Activated naive CD8-positive, alpha-beta T cell treated with anti-CD3 and anti-CD28 coated beads, Interleukin-2, amount 50 U/mL, for 24 hours (primary cell): ENCODE measurements around the gene APH1B.
A peak's percentile ranks its signal among the peaks of the same experiment; 100 is the strongest.

Experiments
- ATAC-seq: fragments of 150-1000 bp; cut with Tn5 transposase; one replicate; pipeline ENCODE4 v1.10.0; 2021
- DNase-seq: peaks from one replicate; pipeline ENCODE4 v3.0.0; 2021
- H3K27ac Mint-ChIP-seq: one replicate; pipeline ENCODE4 v1.8.0; 2021; ENCODE audit warnings: mild to moderate bottlenecking, mixed read lengths
- H3K27me3 Mint-ChIP-seq: one replicate; pipeline ENCODE4 v1.8.0; 2021; ENCODE audit warnings: mixed read lengths
- H3K36me3 Mint-ChIP-seq: one replicate; pipeline ENCODE4 v1.8.0; 2021; ENCODE audit warnings: low read depth, mixed read lengths
- H3K4me1 Mint-ChIP-seq: one replicate; pipeline ENCODE4 v1.8.0; 2021; ENCODE audit warnings: mixed read lengths
- H3K4me3 Mint-ChIP-seq: one replicate; pipeline ENCODE4 v1.8.0; 2021; ENCODE audit warnings: mild to moderate bottlenecking, moderate library complexity, mixed read lengths
- H3K9me3 Mint-ChIP-seq: one replicate; pipeline ENCODE4 v1.8.0; 2021; ENCODE audit warnings: mixed read lengths

APH1B gene

GRCh38 chr15:63243776-63244175 lies 33.6 kb upstream of the APH1B start:
- Mint-ChIP-seq H3K9me3 (no peaks in the 10 kb centered on the region), H3K27ac (peak overlapping the region; percentile 91), H3K4me1 (peaks cover 64% of the 10 kb centered on the region), H3K27me3 (no peaks in the 10 kb centered on the region), H3K36me3 (peaks cover 68% of the 10 kb centered on the region), H3K4me3 (no peak overlapping the region)
- ATAC-seq (peak; percentile 51), DNase-seq (no peak)

DNA sequence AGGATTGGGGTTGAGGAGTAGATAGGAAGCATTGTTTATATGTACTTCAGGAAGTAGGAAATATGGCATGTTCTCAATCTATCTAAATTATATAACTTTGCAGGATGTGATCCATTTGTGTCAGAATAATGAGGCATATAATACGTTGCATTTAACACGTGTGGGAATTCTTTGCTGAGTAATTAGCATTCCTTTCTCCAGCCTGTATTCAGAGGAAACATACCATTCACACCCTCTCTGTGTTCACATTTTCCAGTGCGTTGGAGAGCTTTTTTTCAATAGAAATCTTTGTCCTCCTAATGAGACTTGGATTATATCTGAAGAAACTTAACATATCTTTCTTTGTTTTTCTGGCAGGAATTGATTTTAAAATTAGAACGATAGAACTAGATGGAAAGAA lies 33.0 kb upstream of the APH1B start:
- Mint-ChIP-seq H3K36me3 (peaks cover 67% of the 10 kb centered on the region), H3K4me1 (peaks cover 61% of the 10 kb centered on the region), H3K27ac (peak overlapping the region; percentile 91), H3K4me3 (no peak overlapping the region), H3K27me3 (no peaks in the 10 kb centered on the region), H3K9me3 (no peaks in the 10 kb centered on the region)
- DNase-seq (no peak), ATAC-seq (no peak)

DNA sequence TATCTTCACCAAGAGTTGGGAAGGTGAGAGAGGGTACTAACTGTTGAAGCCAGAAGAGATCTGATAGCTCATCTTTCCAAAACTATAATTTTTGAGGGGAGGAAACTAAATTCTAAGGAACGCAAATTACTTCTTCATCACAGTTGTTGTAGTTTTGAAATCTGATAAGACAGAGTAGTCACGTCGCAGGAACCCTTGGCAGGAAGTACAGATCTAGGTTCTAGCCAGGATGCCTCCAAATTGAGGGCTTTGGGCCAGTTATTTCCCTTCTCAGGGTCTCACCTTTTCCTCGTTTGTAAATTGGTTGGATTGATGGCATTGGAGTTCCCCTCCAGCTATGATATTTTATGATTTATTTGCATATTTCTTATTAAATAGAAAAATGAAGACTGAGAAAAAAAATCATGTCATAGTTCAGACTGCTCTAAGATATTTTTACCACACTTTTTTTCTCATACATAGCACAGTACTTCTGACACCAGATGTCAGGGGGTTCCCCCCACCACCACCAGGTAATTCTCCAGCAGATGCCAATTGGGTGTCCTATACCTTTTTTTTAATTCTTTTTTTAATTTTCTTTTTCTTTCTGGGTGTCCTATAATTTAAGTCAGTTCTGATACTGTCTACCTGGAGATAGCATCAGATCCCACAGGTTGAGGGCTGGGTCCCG lies 32.3 kb upstream of the APH1B start:
- H3K36me3 Mint-ChIP-seq = peaks cover 66% of the 10 kb centered on the region
- no peaks in the 10 kb centered on the region for H3K27me3 Mint-ChIP-seq
- H3K4me3 Mint-ChIP-seq = no peak overlapping the region
- no peaks in the 10 kb centered on the region for H3K9me3 Mint-ChIP-seq
- peak overlapping the region; percentile 91 for H3K27ac Mint-ChIP-seq
- DNase-seq = no peak
- H3K4me1 Mint-ChIP-seq = peaks cover 58% of the 10 kb centered on the region
- peak; percentile 53 for ATAC-seq

DNA sequence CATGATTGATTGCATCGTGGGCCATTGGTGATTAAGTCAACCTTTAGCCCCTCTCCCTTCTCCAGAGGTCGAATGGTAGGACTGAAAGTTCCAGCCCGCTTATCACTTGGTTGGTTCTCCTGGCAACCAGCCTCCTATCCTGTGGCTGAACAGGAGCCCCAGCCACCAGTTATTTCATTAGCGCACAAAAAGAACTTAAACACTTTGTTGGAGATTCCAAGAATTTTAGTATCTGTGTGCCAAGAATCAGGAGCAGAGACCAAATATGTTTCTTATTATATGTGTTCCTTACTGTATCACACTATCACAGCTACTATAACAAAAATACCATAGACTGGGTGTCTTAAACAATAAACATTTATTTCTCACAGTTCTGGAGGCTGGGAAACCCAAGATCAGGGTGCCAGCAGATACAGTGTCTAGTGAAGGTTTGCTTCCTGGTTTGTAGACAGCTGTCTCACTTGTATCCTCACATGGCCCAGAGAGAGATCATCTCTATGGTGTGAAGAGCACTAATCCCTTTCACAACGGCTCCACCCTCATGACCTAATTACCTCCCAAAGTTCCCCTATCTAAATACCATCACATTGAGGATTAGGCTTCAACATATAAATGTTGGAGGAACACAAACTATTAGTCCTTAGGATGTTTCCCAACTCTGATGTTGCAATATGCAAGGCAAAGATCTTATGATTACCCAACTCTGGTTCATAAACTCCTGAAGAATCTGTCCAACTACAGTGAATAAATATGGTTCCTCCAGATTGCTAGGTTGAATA lies 30.5 kb upstream of the APH1B start:
- peak overlapping the region; percentile 41 for H3K27ac Mint-ChIP-seq
- no peaks in the 10 kb centered on the region for H3K27me3 Mint-ChIP-seq
- no peaks in the 10 kb centered on the region for H3K9me3 Mint-ChIP-seq
- peaks cover 49% of the 10 kb centered on the region for H3K4me1 Mint-ChIP-seq
- DNase-seq = no peak
- peaks cover 70% of the 10 kb centered on the region for H3K36me3 Mint-ChIP-seq
- no peak overlapping the region for H3K4me3 Mint-ChIP-seq
- ATAC-seq = no peak

- Mint-ChIP-seq H3K4me3 (no peak overlapping the region), H3K27ac (no peak overlapping the region), H3K9me3 (no peaks in the 10 kb centered on the region), H3K27me3 (no peaks in the 10 kb centered on the region), H3K36me3 (peaks cover 67% of the 10 kb centered on the region), H3K4me1 (peaks cover 32% of the 10 kb centered on the region)
- DNase-seq = no peak
- no peak for ATAC-seq
Observed at GRCh38 chr15:63250312-63250965, 27.0 kb upstream of the APH1B start.

GRCh38 chr15:63251701-63252100 lies 25.7 kb upstream of the APH1B start:
- Mint-ChIP-seq H3K4me1 (peaks cover 27% of the 10 kb centered on the region), H3K27ac (no peak overlapping the region), H3K27me3 (no peaks in the 10 kb centered on the region), H3K4me3 (no peak overlapping the region), H3K36me3 (peaks cover 65% of the 10 kb centered on the region), H3K9me3 (no peaks in the 10 kb centered on the region)
- DNase-seq (no peak), ATAC-seq (no peak)

GRCh38 chr15:63252292-63252691 lies 25.1 kb upstream of the APH1B start:
- DNase-seq (no peak), ATAC-seq (no peak)
- H3K36me3 Mint-ChIP-seq = peaks cover 62% of the 10 kb centered on the region
- peaks cover 26% of the 10 kb centered on the region for H3K4me1 Mint-ChIP-seq
- no peak overlapping the region for H3K4me3 Mint-ChIP-seq
- H3K27ac Mint-ChIP-seq = no peak overlapping the region
- H3K27me3 Mint-ChIP-seq = no peaks in the 10 kb centered on the region
- no peaks in the 10 kb centered on the region for H3K9me3 Mint-ChIP-seq

GRCh38 chr15:63254991-63255390 lies 22.4 kb upstream of the APH1B start:
- no peaks in the 10 kb centered on the region for H3K9me3 Mint-ChIP-seq
- H3K36me3 Mint-ChIP-seq = peaks cover 66% of the 10 kb centered on the region
- no peak for ATAC-seq
- no peak for DNase-seq
- H3K4me1 Mint-ChIP-seq = peaks cover 28% of the 10 kb centered on the region
- no peaks in the 10 kb centered on the region for H3K27me3 Mint-ChIP-seq
- no peak overlapping the region for H3K4me3 Mint-ChIP-seq
- no peak overlapping the region for H3K27ac Mint-ChIP-seq

DNA sequence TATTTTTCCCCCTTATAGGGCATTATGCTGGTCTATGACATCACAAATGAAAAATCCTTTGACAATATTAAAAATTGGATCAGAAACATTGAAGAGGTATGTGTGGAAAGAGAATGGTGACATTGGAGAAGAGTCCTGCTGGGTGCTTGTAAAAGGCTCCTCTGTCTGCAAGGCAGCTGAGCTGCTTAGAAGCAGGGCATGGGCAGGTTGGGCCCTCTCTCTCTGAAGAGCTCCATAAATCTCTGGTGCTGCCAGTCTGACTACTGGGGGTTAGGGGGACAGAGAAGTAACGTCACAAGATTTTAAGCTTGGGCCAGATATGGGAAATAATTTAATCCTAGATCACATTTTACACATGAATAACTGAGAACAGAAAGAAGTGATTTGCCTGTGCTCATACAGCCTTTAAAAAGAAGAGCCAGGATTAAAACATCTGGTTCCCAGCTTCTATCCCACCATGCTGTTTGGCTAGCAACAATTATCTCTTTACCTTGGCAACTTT lies 21.9 kb upstream of the APH1B start:
- ATAC-seq (no peak), DNase-seq (no peak)
- no peak overlapping the region for H3K4me3 Mint-ChIP-seq
- no peaks in the 10 kb centered on the region for H3K9me3 Mint-ChIP-seq
- peaks cover 64% of the 10 kb centered on the region for H3K36me3 Mint-ChIP-seq
- peaks cover 24% of the 10 kb centered on the region for H3K4me1 Mint-ChIP-seq
- H3K27me3 Mint-ChIP-seq = no peaks in the 10 kb centered on the region
- H3K27ac Mint-ChIP-seq = peak overlapping the region; percentile 55

GRCh38 chr15:63256433-63257274 lies 20.8 kb upstream of the APH1B start:
- Mint-ChIP-seq H3K4me3 (no peak overlapping the region), H3K27ac (no peak overlapping the region), H3K27me3 (no peaks in the 10 kb centered on the region), H3K36me3 (peaks cover 65% of the 10 kb centered on the region), H3K9me3 (no peaks in the 10 kb centered on the region), H3K4me1 (peaks cover 24% of the 10 kb centered on the region)
- DNase-seq (no peak), ATAC-seq (no peak)

DNA sequence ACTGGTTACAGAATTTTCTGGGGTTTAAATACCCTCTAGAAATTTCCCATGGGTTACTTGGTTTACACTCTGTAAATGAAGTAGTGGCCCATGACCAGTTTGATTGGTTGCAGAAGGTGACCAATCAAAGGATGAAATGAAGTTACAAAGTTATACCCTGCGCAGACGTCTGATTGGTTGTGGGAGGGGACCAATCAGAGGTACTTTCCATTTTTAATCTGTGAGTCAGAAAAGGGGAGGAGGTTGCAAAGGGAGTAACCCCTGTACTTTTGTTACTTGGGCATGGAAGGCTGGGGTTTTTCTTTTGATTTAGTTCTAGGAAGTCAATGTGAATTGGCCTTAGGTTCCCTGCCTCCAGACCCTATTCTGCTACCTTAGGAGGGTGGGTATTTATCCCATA lies 18.7 kb upstream of the APH1B start:
- Mint-ChIP-seq H3K27me3 (no peaks in the 10 kb centered on the region), H3K4me3 (no peak overlapping the region), H3K4me1 (peaks cover 19% of the 10 kb centered on the region), H3K36me3 (peaks cover 74% of the 10 kb centered on the region), H3K27ac (no peak overlapping the region), H3K9me3 (no peaks in the 10 kb centered on the region)
- peak; percentile 54 for ATAC-seq
- no peak for DNase-seq

DNA sequence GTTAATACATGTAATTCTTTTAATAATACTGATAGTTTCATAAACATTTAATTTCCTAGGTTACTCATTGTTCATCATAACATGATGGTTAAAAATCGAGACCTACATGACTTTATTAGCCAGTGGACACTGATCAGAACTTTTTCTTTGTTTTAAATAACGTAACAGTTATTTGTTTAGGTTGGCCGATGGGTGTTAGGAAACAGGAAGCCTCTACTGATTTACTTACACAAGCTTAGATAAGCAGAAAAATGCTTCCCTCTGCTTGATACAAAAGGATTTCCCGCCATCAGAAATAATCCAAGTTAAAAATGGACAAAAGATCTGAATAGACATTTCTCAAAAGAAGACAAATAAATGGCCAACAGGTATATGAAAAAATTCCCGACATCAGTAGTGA lies 16.6 kb upstream of the APH1B start:
- H3K36me3 Mint-ChIP-seq = peaks cover 74% of the 10 kb centered on the region
- DNase-seq (no peak), ATAC-seq (no peak)
- no peak overlapping the region for H3K4me3 Mint-ChIP-seq
- H3K4me1 Mint-ChIP-seq = peaks cover 8% of the 10 kb centered on the region
- H3K27me3 Mint-ChIP-seq = no peaks in the 10 kb centered on the region
- no peaks in the 10 kb centered on the region for H3K9me3 Mint-ChIP-seq
- H3K27ac Mint-ChIP-seq = no peak overlapping the region

GRCh38 chr15:63261311-63261710 lies 16.1 kb upstream of the APH1B start:
- no peak for DNase-seq
- no peak overlapping the region for H3K27ac Mint-ChIP-seq
- H3K9me3 Mint-ChIP-seq = no peaks in the 10 kb centered on the region
- no peak overlapping the region for H3K4me3 Mint-ChIP-seq
- H3K36me3 Mint-ChIP-seq = peaks cover 75% of the 10 kb centered on the region
- H3K27me3 Mint-ChIP-seq = no peaks in the 10 kb centered on the region
- ATAC-seq = no peak
- H3K4me1 Mint-ChIP-seq = peaks cover 8% of the 10 kb centered on the region

DNA sequence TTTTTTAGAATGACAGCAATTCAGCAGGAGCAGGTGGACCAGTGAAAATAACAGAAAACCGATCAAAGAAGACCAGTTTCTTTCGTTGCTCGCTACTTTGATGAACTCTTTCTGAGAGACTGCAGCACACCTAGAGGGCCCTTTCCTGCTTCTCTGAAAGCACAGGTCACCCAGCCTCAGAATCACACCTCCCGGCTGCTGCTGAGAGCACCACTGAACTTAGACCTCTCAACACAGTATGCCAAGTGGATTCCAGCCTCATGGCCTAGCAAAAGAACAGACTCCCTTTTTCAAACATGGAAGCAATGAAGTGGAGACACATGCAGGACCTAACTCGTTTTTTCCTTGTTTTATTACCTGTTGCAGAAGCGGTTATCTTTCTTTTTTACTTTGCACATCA lies 13.9 kb upstream of the APH1B start:
- Mint-ChIP-seq H3K27ac (peak overlapping the region; percentile 50), H3K27me3 (no peaks in the 10 kb centered on the region), H3K36me3 (peaks cover 77% of the 10 kb centered on the region), H3K4me1 (peaks cover 3% of the 10 kb centered on the region), H3K9me3 (no peaks in the 10 kb centered on the region), H3K4me3 (no peak overlapping the region)
- ATAC-seq (no peak), DNase-seq (no peak)
